Left lung (tissue), 10 donors: ENCODE data around the gene HEXD. TPM values are rescaled to one million over a fixed set of nuclear protein-coding genes. Genes with fewer than 3 reads are reported as not detected.
A peak's percentile ranks its signal among the peaks of the same experiment; 100 is the strongest.

Experiments used
- ATAC-seq: fragments of 200-7000 bp; cut with Tn5 transposase; one replicate; pipeline ENCODE4 v1.9.1; 2020; ENCODE audit warnings: moderate library complexity
- DNase-seq, 4 donors: peaks; one replicate each; pipeline ENCODE4 v3.0.0-alpha.2; 2013 to 2020
- H3K27ac ChIP-seq, 2 donors: fragments of 200-600 bp; sonication (generic) in 1 of 2; one replicate each; pipeline versions ENCODE4 v1.5.0 to v1.8.0; 2020 to 2021
- H3K27me3 ChIP-seq, 2 donors: fragments of 200-600 bp; sonication (generic) in 1 of 2; one replicate each; pipeline versions ENCODE4 v1.5.0 to v1.8.0; 2020 to 2021
- H3K36me3 ChIP-seq, 2 donors: fragments of 200-600 bp; sonication (generic) in 1 of 2; one replicate each; pipeline versions ENCODE4 v1.5.0 to v1.8.0; 2020 to 2021
- H3K4me1 ChIP-seq, 2 donors: fragments of 200-600 bp; one replicate each; pipeline ENCODE4 v1.8.0; 2021
- H3K4me3 ChIP-seq, 2 donors: fragments of 200-600 bp; sonication (generic) in 1 of 2; one replicate each; pipeline versions ENCODE4 v1.5.0 to v1.8.0; 2020 to 2021; ENCODE audit warnings: mild to moderate bottlenecking in 1 of 2
- H3K9me3 ChIP-seq, 2 donors: fragments of 200-600 bp; sonication (generic) in 1 of 2; one replicate each; pipeline versions ENCODE4 v1.5.0 to v1.8.0; 2020 to 2021
- CTCF ChIP-seq, 2 donors: fragments of 200-600 bp; sonication (generic) in 1 of 2; IDR thresholded peaks; one replicate each; pipeline versions ENCODE4 v1.5.0 to v1.8.0; 2021; ENCODE audit warnings: antibody characterized with exemption in 2 of 2
- intact Hi-C, 2 donors: fragments of 100-400 bp; cut with DNase I; formaldehyde crosslinking; loops; one replicate each; pipeline versions ENCODE4 v1.11.2 to v1.14.2; 2022
- polyA plus RNA-seq, 6 donors: library from polyadenylated mRNA; unstranded; fragments of 120-200 nt; gene quantifications; one replicate each; pipeline ENCODE4 v1.2.1, GENCODE V29; 2013; ENCODE audit not compliant: insufficient read length in 6 of 6
- total RNA-seq, 2 donors: library from RNA; stranded (reverse); fragmentation: NEBNext Ultra II Directional; extraction: Animal tissue kit (Norgen Biotek cat#: 25700); gene quantifications; one replicate each; pipeline ENCODE4 v1.2.1, GENCODE V29; 2021
- donor health status: DM: no; HTN: yes; CAD: no.
- donor health status: DM: no; HTN: no; CAD: no.

Gene HEXD
- total and polyA plus RNA-seq, 8 donors = 28.6 to 48.3 (median 38.4) TPM

GRCh38 chr17:82470065-82470464 is 51.9 kb downstream of the HEXD start:
- no peak for TF ChIP-seq CTCF (IDR thresholded peaks at IDR 0.05)
- peaks cover 0 to 96% of the 10 kb centered on the region in 2 donors for H3K36me3 ChIP-seq
- intact Hi-C loops = no loop called here
- H3K4me1 ChIP-seq = no peaks in the 10 kb centered on the region
- H3K27ac ChIP-seq = no peak overlapping the region
- DNase-seq (peak in 1 of 4 donors; percentile 14), ATAC-seq (no peak)
- H3K4me3 ChIP-seq = no peak overlapping the region
- no peaks in the 10 kb centered on the region for H3K27me3 ChIP-seq
- no peaks in the 10 kb centered on the region for H3K9me3 ChIP-seq

- Histone ChIP-seq H3K4me1 (peaks cover 0 to 5% of the 10 kb centered on the region in 2 donors), H3K27me3 (no peaks in the 10 kb centered on the region), H3K27ac (no peak overlapping the region), H3K4me3 (no peak overlapping the region), H3K9me3 (no peaks in the 10 kb centered on the region), H3K36me3 (peaks cover 0 to 99% of the 10 kb centered on the region in 2 donors)
- ATAC-seq (no peak), DNase-seq (no peak)
- TF ChIP-seq CTCF (IDR thresholded peaks at IDR 0.05) = no peak
- intact Hi-C loops = no loop called here
These were observed 56.3 kb downstream of the HEXD start for GRCh38 chr17:82474223-82475010.

GRCh38 chr17:82475458-82475857 is 57.3 kb downstream of the HEXD start:
- DNase-seq = peak in 1 of 4 donors; percentile 10
- TF ChIP-seq CTCF (IDR thresholded peaks at IDR 0.05) = no peak
- Histone ChIP-seq H3K36me3 (peaks cover 0 to 99% of the 10 kb centered on the region in 2 donors), H3K9me3 (no peaks in the 10 kb centered on the region), H3K4me1 (peaks cover 0 to 5% of the 10 kb centered on the region in 2 donors), H3K4me3 (no peak overlapping the region), H3K27me3 (no peaks in the 10 kb centered on the region), H3K27ac (no peak overlapping the region)
- ATAC-seq = no peak
- intact Hi-C loops = no loop called here

GRCh38 chr17:82477934-82478333 is 59.8 kb downstream of the HEXD start:
- no peak for TF ChIP-seq CTCF (IDR thresholded peaks at IDR 0.05)
- no peak overlapping the region for H3K4me3 ChIP-seq
- no peaks in the 10 kb centered on the region for H3K9me3 ChIP-seq
- ATAC-seq (no peak), DNase-seq (no peak)
- no peak overlapping the region for H3K27ac ChIP-seq
- no peaks in the 10 kb centered on the region for H3K27me3 ChIP-seq
- intact Hi-C loops = no loop called here
- peaks cover 0 to 100% of the 10 kb centered on the region in 2 donors for H3K36me3 ChIP-seq
- H3K4me1 ChIP-seq = peaks cover 0 to 5% of the 10 kb centered on the region in 2 donors

- intact Hi-C loops = no loop called here
- DNase-seq (no peak), ATAC-seq (no peak)
- H3K4me1 ChIP-seq = peaks cover 0 to 5% of the 10 kb centered on the region in 2 donors
- no peak for TF ChIP-seq CTCF (IDR thresholded peaks at IDR 0.05)
- H3K4me3 ChIP-seq = no peak overlapping the region
- peaks cover 0 to 100% of the 10 kb centered on the region in 2 donors for H3K36me3 ChIP-seq
- H3K27ac ChIP-seq = no peak overlapping the region
- no peaks in the 10 kb centered on the region for H3K9me3 ChIP-seq
- H3K27me3 ChIP-seq = no peaks in the 10 kb centered on the region
These were observed 61.5 kb downstream of the HEXD start for GRCh38 chr17:82479602-82480001.
